Smooth muscle cell (in vitro differentiated cells): ENCODE data around the gene MAN1A1. TPM values are rescaled to one million over a fixed set of nuclear protein-coding genes. Genes with fewer than 3 reads are reported as not detected.

Experiments used
- DNase-seq: peaks from one replicate; lab custom pipeline; 2025; ENCODE audit not compliant: unreplicated experiment; lab: John Stamatoyannopoulos, UW
- H2AFZ ChIP-seq: fragments of 200-600 bp; sonication (generic); 2 replicates; pipeline ENCODE4 v1.6.0; 2016; ENCODE audit warnings: antibody characterized with exemption, low read depth, mild to moderate bottlenecking
- H3F3A ChIP-seq: fragments of 200-600 bp; sonication (generic); 2 replicates; pipeline ENCODE4 v1.6.0; 2017; ENCODE audit warnings: antibody characterized with exemption, low read depth
- H3K27ac ChIP-seq: fragments of 200-600 bp; sonication (generic); 2 replicates; pipeline ENCODE4 v1.5.1; 2016; ENCODE audit warnings: low read depth, mild to moderate bottlenecking
- H3K27me3 ChIP-seq: fragments of 200-600 bp; sonication (generic); 2 replicates; pipeline ENCODE4 v1.6.1; 2016; ENCODE audit warnings: low read depth, mild to moderate bottlenecking
- H3K36me3 ChIP-seq: fragments of 200-600 bp; sonication (generic); 2 replicates; pipeline ENCODE4 v1.5.1; 2016; ENCODE audit warnings: low read depth
- H3K4me1 ChIP-seq: fragments of 200-600 bp; sonication (generic); 2 replicates; pipeline ENCODE4 v1.5.1; 2016; ENCODE audit warnings: low read depth
- H3K4me2 ChIP-seq: fragments of 200-600 bp; sonication (generic); 2 replicates; pipeline ENCODE4 v1.6.0; 2016; ENCODE audit warnings: mild to moderate bottlenecking
- H3K4me3 ChIP-seq: fragments of 200-600 bp; sonication (generic); 2 replicates; pipeline ENCODE4 v1.5.1; 2016; ENCODE audit warnings: mild to moderate bottlenecking
- H3K79me2 ChIP-seq: fragments of 200-600 bp; sonication (generic); 2 replicates; pipeline ENCODE4 v1.6.0; 2016; ENCODE audit warnings: low read depth, mild to moderate bottlenecking
- H3K9ac ChIP-seq: fragments of 200-600 bp; sonication (generic); 2 replicates; pipeline ENCODE4 v1.6.0; 2016; ENCODE audit warnings: low read depth
- H3K9me3 ChIP-seq: fragments of 200-600 bp; sonication (generic); replicated peaks from 2 replicates; pipeline ENCODE4 v1.5.1; 2016; ENCODE audit warnings: low read depth
- H4K20me1 ChIP-seq: fragments of 200-600 bp; sonication (generic); 2 replicates; pipeline ENCODE4 v1.6.0; 2016; ENCODE audit warnings: low read depth
- WGBS: methylation state at CpG from one replicate; pipeline ENCODE4 v1.1.7; 2016; ENCODE audit warnings: low lambda C conversion rate; 5-methylcytosine and 5-hydroxymethylcytosine counted together
- polyA plus RNA-seq: library from polyadenylated mRNA; unstranded; fragments of >200 nt; fragmentation: Nextera tagmentation; extraction: Ambion mirVana; gene quantifications from 2 replicates; pipeline ENCODE4 v1.2.1, GENCODE V29; 2016
- total RNA-seq: library from RNA; depleted of rRNA; stranded (reverse); fragments of >200 nt; gene quantifications from 2 replicates; pipeline ENCODE4 v1.2.3, GENCODE V29; 2014
- TF ChIP-seq, protein P1 (sequence below): fragments of 200-600 bp; sonication (generic); IDR thresholded peaks from 2 replicates; pipeline ENCODE4 v1.5.1; 2017; ENCODE audit warnings: borderline replicate concordance, mild to moderate bottlenecking, antibody characterized with exemption; ENCODE audit not compliant: insufficient read depth, poor library complexity, severe bottlenecking

The MAN1A1 gene
- total and polyA plus RNA-seq, 2 experiments from 2014 or later = 57.1 to 127 TPM

- no peak overlapping the region for H3K27ac ChIP-seq
- H3K27me3 ChIP-seq = no peaks in the 10 kb centered on the region
- peaks cover 86% of the 10 kb centered on the region for H4K20me1 ChIP-seq
- H3F3A ChIP-seq = peaks cover 7% of the 10 kb centered on the region
- H3K4me2 ChIP-seq = no peak overlapping the region
- no peak overlapping the region for H2AFZ ChIP-seq
- DNase-seq = no peak
- TF ChIP-seq, protein P1, sequence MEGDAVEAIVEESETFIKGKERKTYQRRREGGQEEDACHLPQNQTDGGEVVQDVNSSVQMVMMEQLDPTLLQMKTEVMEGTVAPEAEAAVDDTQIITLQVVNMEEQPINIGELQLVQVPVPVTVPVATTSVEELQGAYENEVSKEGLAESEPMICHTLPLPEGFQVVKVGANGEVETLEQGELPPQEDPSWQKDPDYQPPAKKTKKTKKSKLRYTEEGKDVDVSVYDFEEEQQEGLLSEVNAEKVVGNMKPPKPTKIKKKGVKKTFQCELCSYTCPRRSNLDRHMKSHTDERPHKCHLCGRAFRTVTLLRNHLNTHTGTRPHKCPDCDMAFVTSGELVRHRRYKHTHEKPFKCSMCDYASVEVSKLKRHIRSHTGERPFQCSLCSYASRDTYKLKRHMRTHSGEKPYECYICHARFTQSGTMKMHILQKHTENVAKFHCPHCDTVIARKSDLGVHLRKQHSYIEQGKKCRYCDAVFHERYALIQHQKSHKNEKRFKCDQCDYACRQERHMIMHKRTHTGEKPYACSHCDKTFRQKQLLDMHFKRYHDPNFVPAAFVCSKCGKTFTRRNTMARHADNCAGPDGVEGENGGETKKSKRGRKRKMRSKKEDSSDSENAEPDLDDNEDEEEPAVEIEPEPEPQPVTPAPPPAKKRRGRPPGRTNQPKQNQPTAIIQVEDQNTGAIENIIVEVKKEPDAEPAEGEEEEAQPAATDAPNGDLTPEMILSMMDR = no peak
- H3K9me3 ChIP-seq = no peaks in the 10 kb centered on the region
- H3K36me3 ChIP-seq = peaks cover 10% of the 10 kb centered on the region
- H3K4me1 ChIP-seq = no peaks in the 10 kb centered on the region
- H3K9ac ChIP-seq = no peak overlapping the region
- H3K79me2 ChIP-seq = peaks cover 99% of the 10 kb centered on the region
- no peak overlapping the region for H3K4me3 ChIP-seq
Observed at GRCh38 chr6:119329794-119330180, 19.8 kb downstream of the MAN1A1 start.

DNA sequence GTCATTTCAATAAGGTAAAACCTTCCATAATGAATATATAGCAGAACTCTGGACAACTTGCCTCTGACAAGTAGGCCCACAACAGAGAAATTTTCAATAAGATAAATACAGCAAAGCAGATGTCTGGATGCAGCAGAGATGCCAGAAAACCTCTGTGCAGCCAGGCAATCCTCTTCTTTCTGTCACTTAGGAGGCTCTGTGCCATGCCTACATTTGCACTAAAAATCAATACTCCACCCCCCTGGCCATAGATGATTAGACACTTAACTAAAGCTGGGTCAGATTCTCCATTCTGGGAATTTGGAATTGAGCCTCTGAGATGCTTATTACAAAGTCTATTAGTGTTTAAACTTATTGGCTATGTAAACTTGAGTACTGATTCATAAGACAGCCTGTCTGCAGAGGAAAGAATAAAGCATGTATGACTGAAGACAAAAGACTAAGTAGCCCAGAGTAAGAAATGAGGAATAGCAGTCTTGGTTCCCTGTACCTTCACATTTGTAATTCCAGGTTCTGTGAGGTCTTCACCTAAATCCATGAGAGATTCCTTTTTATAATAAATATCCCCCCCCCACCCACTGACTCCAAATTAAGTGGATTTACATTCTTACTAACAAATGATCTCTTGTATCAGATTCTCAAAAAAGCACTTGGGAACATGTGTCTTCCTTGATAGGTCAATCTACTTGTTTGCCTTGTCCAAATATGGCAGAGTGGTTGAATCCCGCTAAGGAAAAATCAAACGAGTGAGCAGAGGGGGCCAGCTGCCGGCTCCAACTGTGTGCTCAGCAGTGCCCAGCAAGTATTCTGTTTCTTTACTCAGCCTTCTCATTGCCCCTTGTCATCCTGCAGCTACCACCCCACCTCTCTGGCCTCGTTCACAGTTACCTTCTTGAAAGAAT, 20.4 kb downstream of the MAN1A1 start:
- Histone ChIP-seq H3K4me3 (no peak overlapping the region), H3K36me3 (peaks cover 10% of the 10 kb centered on the region), H3K79me2 (peaks cover 99% of the 10 kb centered on the region), H3K9ac (no peak overlapping the region), H4K20me1 (peaks cover 86% of the 10 kb centered on the region), H3K4me1 (no peaks in the 10 kb centered on the region), H3K27ac (no peak overlapping the region), H3K9me3 (no peaks in the 10 kb centered on the region), H3F3A (peaks cover 7% of the 10 kb centered on the region), H3K27me3 (no peaks in the 10 kb centered on the region), H2AFZ (no peak overlapping the region), H3K4me2 (no peak overlapping the region)
- DNase-seq = no peak
- WGBS = 84% methylated on average over 4 of the region's 4 CpGs
- TF ChIP-seq, protein P1 = no peak

DNA sequence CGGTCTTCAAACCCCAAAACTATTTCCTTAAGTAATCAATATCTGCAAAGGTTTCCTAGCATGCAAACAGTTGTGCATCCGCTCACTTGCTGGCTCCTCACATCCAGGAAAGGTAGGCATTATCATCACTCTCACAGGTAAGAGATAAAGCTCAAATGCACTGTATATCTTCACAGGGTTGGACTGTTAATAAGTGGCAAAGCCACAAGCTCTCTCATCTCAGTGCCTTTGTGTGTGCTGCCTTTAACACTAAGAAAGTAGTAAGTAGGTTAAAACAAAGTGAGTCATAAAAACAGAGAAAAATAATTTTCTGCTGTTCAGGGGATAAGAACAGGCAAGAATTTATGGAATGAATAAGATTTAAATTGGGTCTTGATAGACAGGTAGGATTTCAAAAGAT, 21.3 kb downstream of the MAN1A1 start:
- H3K27me3 ChIP-seq = no peaks in the 10 kb centered on the region
- H3K79me2 ChIP-seq = peaks cover 99% of the 10 kb centered on the region
- no peak overlapping the region for H3K4me2 ChIP-seq
- H2AFZ ChIP-seq = no peak overlapping the region
- H3K27ac ChIP-seq = no peak overlapping the region
- H3K4me3 ChIP-seq = no peak overlapping the region
- DNase-seq = no peak
- no peaks in the 10 kb centered on the region for H3K4me1 ChIP-seq
- H3F3A ChIP-seq = peaks cover 7% of the 10 kb centered on the region
- H3K9ac ChIP-seq = no peak overlapping the region
- peaks cover 86% of the 10 kb centered on the region for H4K20me1 ChIP-seq
- TF ChIP-seq, protein P1 = no peak
- no peaks in the 10 kb centered on the region for H3K9me3 ChIP-seq
- peaks cover 10% of the 10 kb centered on the region for H3K36me3 ChIP-seq
- WGBS = 96% methylated on average over 2 of the region's 2 CpGs

DNA sequence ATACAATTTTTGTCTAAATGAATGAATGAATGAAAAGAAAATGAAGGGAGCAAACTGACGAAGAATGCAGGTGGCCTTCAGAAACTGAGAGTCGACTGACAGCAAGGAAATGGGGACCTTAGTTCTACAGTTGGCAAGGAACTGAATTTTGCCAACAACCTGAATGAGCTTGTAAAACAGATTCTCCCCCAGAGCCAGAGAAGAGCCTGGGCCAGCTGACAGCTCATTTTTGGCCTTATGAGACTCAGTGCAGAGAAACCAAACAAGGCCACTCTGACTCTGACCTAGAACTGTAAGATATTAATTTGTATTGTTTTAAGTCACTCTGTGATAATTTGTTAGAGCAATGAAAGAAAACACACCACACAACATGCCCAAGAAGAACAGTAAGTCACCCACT, 21.8 kb downstream of the MAN1A1 start:
- Histone ChIP-seq H3F3A (peaks cover 7% of the 10 kb centered on the region), H3K36me3 (peaks cover 10% of the 10 kb centered on the region), H3K4me2 (no peak overlapping the region), H3K27me3 (no peaks in the 10 kb centered on the region), H4K20me1 (peaks cover 86% of the 10 kb centered on the region), H3K9me3 (no peaks in the 10 kb centered on the region), H3K27ac (no peak overlapping the region), H2AFZ (no peak overlapping the region), H3K9ac (no peak overlapping the region), H3K4me1 (no peaks in the 10 kb centered on the region), H3K4me3 (no peak overlapping the region), H3K79me2 (peaks cover 99% of the 10 kb centered on the region)
- TF ChIP-seq, protein P1 = no peak
- DNase-seq = no peak
- WGBS = 90% methylated on average over 2 of the region's 2 CpGs
